Urinary bladder (tissue), 4 donors: ENCODE measurements around the gene ALLC. TPM values are rescaled to one million over a fixed set of nuclear protein-coding genes. Genes with fewer than 3 reads are reported as not detected.
"Not testable (repeated sequence)": the region's sequence is repeated elsewhere in the genome, so short reads cannot be mapped to it uniquely, and the experiment has no call there.

Source experiments
- DNase-seq: peaks from one replicate; pipeline ENCODE4 v3.0.0-alpha.2; 2015; ENCODE audit errors: extremely low spot score
- H3K27ac ChIP-seq: one replicate; pipeline ENCODE4 v1.5.1; 2013; ENCODE audit warnings: low read depth, mild to moderate bottlenecking, moderate library complexity
- H3K36me3 ChIP-seq: one replicate; pipeline ENCODE4 v1.6.1; 2013; ENCODE audit warnings: mild to moderate bottlenecking, moderate library complexity; ENCODE audit not compliant: insufficient read depth
- H3K4me1 ChIP-seq: one replicate; pipeline ENCODE4 v1.6.1; 2013; ENCODE audit warnings: mild to moderate bottlenecking, moderate library complexity; ENCODE audit not compliant: insufficient read depth
- H3K4me3 ChIP-seq: one replicate; pipeline ENCODE4 v1.5.1; 2013; ENCODE audit warnings: low read depth, low read length
- WGBS: extraction: QIAGEN DNeasy Blood & Tissue Kit; methylation state at CpG from one replicate; pipeline ENCODE4 v1.1.7; 2013; 5-methylcytosine and 5-hydroxymethylcytosine counted together
- polyA plus RNA-seq: library from polyadenylated mRNA; stranded (reverse); fragments of 200-250 nt; gene quantifications from one replicate; pipeline ENCODE4 v1.2.3, GENCODE V29; 2013
- total RNA-seq: library from RNA; depleted of rRNA; stranded (reverse); fragments of >200 nt; gene quantifications from one replicate; pipeline ENCODE4 v1.2.3, GENCODE V29; 2014
- donor health status: healthy with polysubstance abuse.
- donor health status: healthy.

ALLC gene
- total and polyA plus RNA-seq, 2 donors = 0.16 to 0.19 TPM

DNA sequence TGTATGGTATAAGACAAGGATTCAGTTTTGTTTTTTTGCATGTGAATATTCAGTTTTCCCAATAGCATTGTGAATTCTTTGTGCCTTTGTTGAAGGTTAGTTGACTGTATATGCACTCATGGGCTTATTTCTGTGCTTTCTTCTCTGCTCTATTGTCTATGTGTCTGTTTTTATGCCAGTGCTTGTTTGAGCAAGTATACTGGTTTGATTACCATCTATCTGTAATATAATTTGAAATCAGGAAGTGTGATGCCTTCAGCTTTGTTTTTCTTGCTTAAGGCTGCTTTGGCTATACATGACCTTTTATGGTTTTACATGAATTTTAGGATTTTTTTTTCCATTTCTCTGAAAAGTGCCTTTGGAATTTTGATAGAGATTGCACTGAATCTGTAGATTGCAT is 39.6 kb upstream of the ALLC start:
- no peak overlapping the region for H3K4me3 ChIP-seq
- no peak for DNase-seq
- no peaks in the 10 kb centered on the region for H3K4me1 ChIP-seq

DNA sequence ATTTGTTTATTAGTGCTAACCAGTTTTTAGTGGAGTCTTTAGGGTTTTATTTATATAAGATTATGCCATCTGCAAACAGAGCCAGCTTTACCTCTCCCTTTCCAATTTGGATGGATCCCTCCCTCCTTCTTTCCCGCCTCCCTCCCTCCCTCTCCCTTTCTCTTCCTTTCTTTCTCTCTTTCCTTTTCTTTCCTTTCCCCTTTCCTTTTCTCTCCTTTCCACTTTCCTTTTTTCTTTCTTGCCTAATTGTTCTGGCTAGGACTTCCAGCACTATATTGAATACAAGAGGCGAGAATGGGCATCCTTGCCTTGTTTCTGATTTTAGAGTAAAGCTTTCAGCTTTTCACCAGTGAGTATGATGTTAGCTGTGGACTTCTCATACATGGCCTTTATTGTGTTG is 39.0 kb upstream of the ALLC start:
- H3K4me1 ChIP-seq = no peaks in the 10 kb centered on the region
- no peak for DNase-seq
- WGBS = 93% methylated on average over 2 of the region's 2 CpGs
- H3K27ac ChIP-seq = no peak overlapping the region
- H3K4me3 ChIP-seq = no peak overlapping the region
- H3K36me3 ChIP-seq = no peaks in the 10 kb centered on the region

More for the DNA sequence above, 39.6 kb upstream of the ALLC start:
- no peaks in the 10 kb centered on the region for H3K36me3 ChIP-seq
- H3K27ac ChIP-seq = no peak overlapping the region

GRCh38 chr2:3619661-3620060 is 38.3 kb upstream of the ALLC start:
- not testable (repeated sequence) for H3K27ac ChIP-seq, H3K36me3 ChIP-seq, H3K4me1 ChIP-seq, DNase-seq, H3K4me3 ChIP-seq
- 94% methylated on average over 9 of the region's 9 CpGs for WGBS

DNA sequence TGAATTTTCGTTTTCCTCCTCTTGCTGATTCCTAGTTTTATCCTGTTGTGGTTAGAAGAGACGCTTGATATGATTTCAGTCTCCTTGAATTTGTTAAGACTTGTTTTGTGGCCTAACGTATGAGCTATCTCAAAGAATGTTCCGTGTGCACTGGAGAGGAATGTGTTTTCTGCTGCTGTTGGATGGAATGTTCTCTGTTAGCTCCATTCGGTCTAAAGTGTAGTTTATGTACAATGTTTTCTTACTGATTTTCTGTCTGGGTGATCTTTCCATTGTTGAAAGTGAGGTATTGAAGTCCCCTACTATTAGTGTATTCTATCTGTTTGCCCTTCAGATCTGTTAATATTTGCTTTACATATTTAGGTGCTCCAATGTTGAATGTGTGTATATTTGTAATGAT is 37.2 kb upstream of the ALLC start:
- H3K4me1 ChIP-seq = no peaks in the 10 kb centered on the region
- no peaks in the 10 kb centered on the region for H3K36me3 ChIP-seq
- WGBS = 68% methylated on average over 5 of the region's 5 CpGs
- DNase-seq = peak; percentile 40
- H3K4me3 ChIP-seq = no peak overlapping the region
- no peak overlapping the region for H3K27ac ChIP-seq

- 91% methylated on average over 1 of the region's 1 CpG for WGBS
- no peaks in the 10 kb centered on the region for H3K4me1 ChIP-seq
- H3K4me3 ChIP-seq = no peak overlapping the region
Observed at GRCh38 chr2:3622967-3623366, 35.0 kb upstream of the ALLC start.

DNA sequence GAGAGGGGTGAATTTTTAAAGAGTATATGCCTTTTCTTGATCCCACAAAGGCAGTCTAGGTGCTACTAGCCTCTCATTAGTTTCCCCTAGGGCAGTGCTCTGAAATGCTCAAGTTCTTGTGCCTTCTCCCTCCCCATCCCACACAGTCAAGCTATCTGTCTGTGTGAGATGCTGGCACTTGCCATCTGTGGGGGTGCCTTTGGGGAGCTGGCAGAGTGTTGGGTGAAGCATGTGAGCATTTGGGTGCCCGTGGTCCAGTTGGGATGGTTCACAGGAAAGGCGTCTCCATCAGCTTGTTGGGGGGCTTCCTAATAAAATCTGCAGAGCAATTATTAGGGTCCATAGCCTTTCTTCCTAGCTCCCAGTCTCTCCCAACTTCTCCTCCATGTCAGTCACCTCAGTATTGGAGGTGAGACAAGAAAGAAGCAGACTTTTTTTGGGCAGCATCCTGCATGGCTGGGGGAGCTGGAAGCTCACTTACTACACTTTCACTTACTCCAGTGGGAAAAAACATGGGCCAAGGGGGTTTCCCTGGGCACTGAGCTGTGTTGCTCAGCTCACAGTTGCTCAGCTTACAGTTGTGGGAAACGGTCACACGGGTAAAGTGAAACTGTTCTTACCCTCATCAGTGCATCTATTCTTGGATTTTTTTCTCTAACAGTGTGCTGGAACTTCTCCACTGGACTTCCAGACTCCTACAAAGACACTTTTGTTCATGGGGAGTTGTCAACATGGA is 33.8 kb upstream of the ALLC start:
- no peak overlapping the region for H3K27ac ChIP-seq
- no peak for DNase-seq
- H3K36me3 ChIP-seq = no peaks in the 10 kb centered on the region
- WGBS = 92% methylated on average over 4 of the region's 4 CpGs
- no peak overlapping the region for H3K4me3 ChIP-seq
- no peaks in the 10 kb centered on the region for H3K4me1 ChIP-seq

More at GRCh38 chr2:3622967-3623366, 35.0 kb upstream of the ALLC start:
- DNase-seq = no peak
- Histone ChIP-seq H3K36me3 (no peaks in the 10 kb centered on the region), H3K27ac (no peak overlapping the region)

- Histone ChIP-seq H3K27ac (no peak overlapping the region), H3K36me3 (no peaks in the 10 kb centered on the region), H3K4me3 (no peak overlapping the region), H3K4me1 (no peaks in the 10 kb centered on the region)
- WGBS = 93% methylated on average over 8 of the region's 8 CpGs
- no peak for DNase-seq
Observed at GRCh38 chr2:3625186-3625585, 32.8 kb upstream of the ALLC start.

- peak overlapping the region; percentile 13 for H3K27ac ChIP-seq
- WGBS = 52% methylated on average over 12 of the region's 12 CpGs
Observed at GRCh38 chr2:3626118-3626811, 31.7 kb upstream of the ALLC start.

GRCh38 chr2:3626812-3627499 is 31.0 kb upstream of the ALLC start:
- H3K27ac ChIP-seq = no peak overlapping the region
- DNase-seq = no peak
- WGBS = 83% methylated on average over 25 of the region's 25 CpGs

More at GRCh38 chr2:3626118-3626811, 31.7 kb upstream of the ALLC start:
- no peak for DNase-seq
- H3K4me1 ChIP-seq = no peaks in the 10 kb centered on the region
- no peaks in the 10 kb centered on the region for H3K36me3 ChIP-seq
- no peak overlapping the region for H3K4me3 ChIP-seq

GRCh38 chr2:3627500-3628100 is 30.4 kb upstream of the ALLC start:
- WGBS = 94% methylated on average over 21 of the region's 21 CpGs
- no peak for DNase-seq
- no peaks in the 10 kb centered on the region for H3K4me1 ChIP-seq

More at GRCh38 chr2:3626812-3627499, 31.0 kb upstream of the ALLC start:
- Histone ChIP-seq H3K36me3 (no peaks in the 10 kb centered on the region), H3K4me1 (no peaks in the 10 kb centered on the region), H3K4me3 (no peak overlapping the region)

GRCh38 chr2:3628241-3628679 is 29.7 kb upstream of the ALLC start:
- 77% methylated on average over 10 of the region's 10 CpGs for WGBS
- Histone ChIP-seq H3K36me3 (no peaks in the 10 kb centered on the region), H3K4me3 (no peak overlapping the region), H3K4me1 (no peaks in the 10 kb centered on the region), H3K27ac (no peak overlapping the region)
- DNase-seq = no peak

More at GRCh38 chr2:3627500-3628100, 30.4 kb upstream of the ALLC start:
- H3K27ac ChIP-seq = no peak overlapping the region
- no peak overlapping the region for H3K4me3 ChIP-seq
- no peaks in the 10 kb centered on the region for H3K36me3 ChIP-seq

- no peak overlapping the region for H3K27ac ChIP-seq
- H3K36me3 ChIP-seq = no peaks in the 10 kb centered on the region
- WGBS = 49% methylated on average over 12 of the region's 12 CpGs
- no peak overlapping the region for H3K4me3 ChIP-seq
- H3K4me1 ChIP-seq = no peaks in the 10 kb centered on the region
- no peak for DNase-seq
Observed at GRCh38 chr2:3628800-3629199, 29.2 kb upstream of the ALLC start.

- H3K36me3 ChIP-seq = no peaks in the 10 kb centered on the region
- H3K4me1 ChIP-seq = no peaks in the 10 kb centered on the region
- H3K4me3 ChIP-seq = no peak overlapping the region
- 79% methylated on average over 7 of the region's 7 CpGs for WGBS
- no peak overlapping the region for H3K27ac ChIP-seq
- no peak for DNase-seq
Observed at GRCh38 chr2:3630631-3631030, 27.4 kb upstream of the ALLC start.
